Liver (tissue), 3 donors: ENCODE measurements around the gene TBC1D14.

Experiments
- ATF3 ChIP-seq: IDR thresholded peaks from 2 replicates; pipeline ENCODE4 v1.6.1; 2016; ENCODE audit warnings: antibody characterized with exemption
- CTCF ChIP-seq: fragments of 150-350 bp; IDR thresholded peaks from 2 replicates; pipeline ENCODE4 v1.5.1; 2017; ENCODE audit warnings: improper control_type of control experiment, low read depth, low read length; ENCODE audit not compliant: missing input control
- SP1 ChIP-seq: IDR thresholded peaks from 2 replicates; pipeline ENCODE4 v1.6.1; 2018; ENCODE audit warnings: antibody characterized with exemption, mild to moderate bottlenecking
- TAF1 ChIP-seq: conservative IDR thresholded peaks from 2 replicates; pipeline ENCODE4 v1.6.1; 2016; ENCODE audit warnings: antibody characterized with exemption, mild to moderate bottlenecking
- donor health status: healthy.
- donor health status: healthy.

GRCh38 chr4:6959261-6959660 is 49.6 kb downstream of the TBC1D14 start:
- TF ChIP-seq CTCF (no peak), SP1 (no peak), TAF1 (no peak), ATF3 (no peak)
